Measurements from ENCODE around the gene REEP1.

GRCh38 chr2:86372641-86373502 lies 35.4 kb upstream of the REEP1 start:
- TF ChIP-seq CTCF (conservative IDR thresholded peaks at IDR 0.05) (peak; percentile 65), EZH2 (IDR thresholded peaks at IDR 0.05; ENCODE audit: low read depth) (no peak)

Data from PC-9 (cell line).